AG04449 (cell line): ENCODE results near the gene IGSF9.

Source experiments
- CTCF ChIA-PET: fragments of 350-600 bp; formaldehyde crosslinking; extraction: SDS; loops from one replicate; lab custom pipeline; 2021; ENCODE audit warnings: antibody characterized with exemption; lab: Yijun Ruan, JAX
- POLR2A ChIA-PET: fragments of 400-600, 350-600 bp; formaldehyde crosslinking; extraction: SDS; loops from one replicate; lab custom pipeline; 2020; ENCODE audit warnings: antibody characterized with exemption, inconsistent platforms; lab: Yijun Ruan, JAX
- DNase-seq: peaks from one replicate; pipeline ENCODE4 v3.0.0-alpha.2; 2010; ENCODE audit warnings: low read depth, low spot score
- H3K4me3 ChIP-seq: 2 replicates; pipeline ENCODE4 v1.5.1; 2011; ENCODE audit warnings: low read depth, mild to moderate bottlenecking, control low read depth, low read length
- TF ChIP-seq, protein P1 (sequence below): IDR thresholded peaks from one replicate; pipeline ENCODE4 v1.5.1; 2011; ENCODE audit warnings: mild to moderate bottlenecking, moderate library complexity, low read length, control low read depth, inconsistent platforms; ENCODE audit not compliant: insufficient read depth; ENCODE audit errors: missing control alignments

Gene IGSF9

DNA sequence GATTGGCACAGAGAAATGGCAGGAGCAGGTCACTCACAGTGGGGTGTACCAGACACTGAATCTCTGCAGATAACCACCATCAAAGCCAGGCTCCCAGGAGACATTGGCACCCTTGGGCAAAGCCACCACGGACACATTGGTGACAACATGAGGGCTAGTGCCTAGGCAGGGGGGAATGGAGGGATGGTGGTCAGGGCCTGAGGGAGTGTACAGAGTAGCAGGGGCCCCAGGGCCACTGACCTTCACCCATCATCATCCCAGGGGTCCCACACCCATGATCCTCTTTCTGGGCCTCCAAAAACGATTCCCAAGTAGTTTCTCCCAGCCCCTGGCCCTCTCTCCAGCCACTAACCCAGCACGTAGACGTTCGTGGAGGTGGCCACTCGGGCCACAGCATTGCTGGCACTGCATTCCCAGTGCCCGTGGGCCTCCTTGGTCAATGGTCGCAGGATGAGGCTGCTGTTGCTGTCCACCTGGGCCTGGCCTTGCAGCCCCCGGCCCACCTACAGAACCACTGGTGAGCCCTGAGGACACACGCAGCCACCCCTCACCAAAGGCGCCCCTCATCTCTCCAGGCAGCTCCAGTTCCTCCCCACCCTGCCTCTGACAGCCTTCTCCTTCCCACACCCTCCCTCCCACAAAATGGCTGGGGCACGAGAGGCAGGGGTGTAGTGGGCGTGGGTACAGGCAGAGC lies 14.2 kb downstream of the IGSF9 start:
- CTCF ChIA-PET: interaction anchor here (0.8 to 23.7 kb wide), 4 partner anchors 6 to 262 kb away, joined by 3 to 1031 read pairs (median 135); partner anchors contain the start of genes IGSF9 and SLAMF9
- POLR2A ChIA-PET: no interaction called here
- TF ChIP-seq, protein P1, sequence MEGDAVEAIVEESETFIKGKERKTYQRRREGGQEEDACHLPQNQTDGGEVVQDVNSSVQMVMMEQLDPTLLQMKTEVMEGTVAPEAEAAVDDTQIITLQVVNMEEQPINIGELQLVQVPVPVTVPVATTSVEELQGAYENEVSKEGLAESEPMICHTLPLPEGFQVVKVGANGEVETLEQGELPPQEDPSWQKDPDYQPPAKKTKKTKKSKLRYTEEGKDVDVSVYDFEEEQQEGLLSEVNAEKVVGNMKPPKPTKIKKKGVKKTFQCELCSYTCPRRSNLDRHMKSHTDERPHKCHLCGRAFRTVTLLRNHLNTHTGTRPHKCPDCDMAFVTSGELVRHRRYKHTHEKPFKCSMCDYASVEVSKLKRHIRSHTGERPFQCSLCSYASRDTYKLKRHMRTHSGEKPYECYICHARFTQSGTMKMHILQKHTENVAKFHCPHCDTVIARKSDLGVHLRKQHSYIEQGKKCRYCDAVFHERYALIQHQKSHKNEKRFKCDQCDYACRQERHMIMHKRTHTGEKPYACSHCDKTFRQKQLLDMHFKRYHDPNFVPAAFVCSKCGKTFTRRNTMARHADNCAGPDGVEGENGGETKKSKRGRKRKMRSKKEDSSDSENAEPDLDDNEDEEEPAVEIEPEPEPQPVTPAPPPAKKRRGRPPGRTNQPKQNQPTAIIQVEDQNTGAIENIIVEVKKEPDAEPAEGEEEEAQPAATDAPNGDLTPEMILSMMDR: no peak
- DNase-seq: no peak
- H3K4me3 ChIP-seq: no peak overlapping the region

DNA sequence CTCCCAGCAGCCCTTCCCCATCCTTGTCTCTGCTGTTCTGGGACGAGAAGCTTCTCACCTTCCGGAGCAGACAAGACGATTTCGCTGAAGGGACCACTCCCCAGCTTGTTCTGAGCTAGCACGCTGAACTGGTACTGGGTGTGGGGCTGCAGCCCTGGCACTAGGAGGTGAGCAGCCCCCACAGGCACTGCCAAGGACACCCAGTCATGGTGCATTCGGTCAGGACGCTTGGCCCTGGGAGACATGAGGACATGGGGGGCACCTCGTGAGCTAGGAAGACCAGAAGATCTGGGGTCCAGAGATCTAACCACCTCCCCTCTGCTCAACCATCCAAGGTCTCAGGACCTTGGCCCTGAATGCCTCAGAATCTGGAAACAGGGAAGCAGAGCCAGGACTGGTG lies 14.8 kb downstream of the IGSF9 start:
- DNase-seq: no peak
- CTCF ChIA-PET: interaction anchor here (0.8 to 23.7 kb wide), 6 partner anchors 6 to 263 kb away, joined by 3 to 1031 read pairs (median 4); no protein-coding TSS in a partner anchor
- POLR2A ChIA-PET: no interaction called here
- no peak overlapping the region for H3K4me3 ChIP-seq
- TF ChIP-seq, protein P1: no peak

DNA sequence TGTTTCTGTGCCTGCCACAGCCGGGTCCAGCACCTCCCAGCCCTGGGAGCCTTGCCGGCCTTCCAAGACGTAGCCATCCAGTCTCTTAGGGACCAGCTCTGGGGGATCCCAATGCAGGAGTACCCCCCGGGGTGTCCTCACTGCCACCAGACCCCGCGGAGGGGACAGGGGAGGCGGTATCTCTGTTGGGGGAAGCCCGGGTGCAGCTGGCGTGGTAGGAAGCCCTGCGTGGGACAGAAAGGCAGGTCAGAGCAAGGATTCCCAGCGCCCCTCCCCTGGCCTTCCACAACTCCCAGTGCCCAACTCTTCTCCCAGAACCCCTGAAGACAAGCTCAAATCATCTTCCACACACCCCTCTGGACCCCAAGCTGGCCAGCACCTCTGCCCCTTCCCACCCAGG lies 15.2 kb downstream of the IGSF9 start:
- no peak overlapping the region for H3K4me3 ChIP-seq
- TF ChIP-seq, protein P1: no peak
- no peak for DNase-seq
- POLR2A ChIA-PET: no interaction called here
- CTCF ChIA-PET: interaction anchor here (0.8 to 23.7 kb wide), 6 partner anchors 7 to 263 kb away, joined by 3 to 1031 read pairs (median 4); no protein-coding TSS in a partner anchor

DNA sequence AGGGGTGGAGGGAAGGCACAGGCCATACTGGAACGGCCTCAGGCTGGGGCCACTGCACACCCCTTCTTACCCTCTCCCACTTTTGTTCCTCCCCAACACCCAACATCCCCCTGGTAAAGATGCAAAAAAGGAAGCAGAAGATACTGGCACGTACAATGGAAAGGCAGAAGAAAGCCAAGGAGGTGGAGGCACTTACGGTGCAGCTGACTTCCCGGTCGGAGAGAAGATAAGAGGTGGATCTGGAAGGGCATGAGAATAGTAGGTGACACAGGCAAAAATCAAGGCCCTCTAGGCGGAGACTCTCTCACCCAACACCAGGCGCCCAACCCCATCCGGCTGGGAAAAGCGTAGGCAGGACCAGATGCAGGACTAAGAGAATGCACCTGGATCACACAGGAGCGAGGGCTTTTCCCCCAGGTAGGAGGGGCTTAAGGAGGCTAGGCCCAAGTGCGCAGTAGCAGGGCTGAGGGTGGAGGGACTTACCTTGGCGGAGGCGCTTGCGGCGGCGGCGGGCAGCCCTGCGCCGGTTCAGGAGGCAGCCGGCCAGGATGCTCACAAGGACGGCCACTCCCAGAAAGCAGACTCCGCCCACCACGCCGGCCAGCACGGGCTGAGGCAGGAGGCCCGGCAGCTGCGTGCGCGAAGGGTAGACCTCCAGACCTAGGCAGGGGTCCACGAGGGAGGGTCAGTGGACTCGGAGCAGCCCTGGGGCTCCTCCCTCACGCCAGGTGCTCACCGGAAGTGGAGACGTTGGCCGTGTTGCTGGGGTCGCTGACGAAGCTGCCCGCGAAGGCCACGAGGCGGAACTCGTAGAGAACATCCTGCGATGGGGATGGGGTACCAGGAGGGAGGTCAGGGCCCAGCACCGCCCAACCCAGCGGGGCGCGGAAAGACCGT lies 16.0 kb downstream of the IGSF9 start:
- DNase-seq: no peak
- no peak overlapping the region for H3K4me3 ChIP-seq
- CTCF ChIA-PET: interaction anchor here (1.1 to 23.7 kb wide), 5 partner anchors 8 to 80 kb away, joined by 3 to 1031 read pairs (median 4); no protein-coding TSS in a partner anchor
- POLR2A ChIA-PET: no interaction called here
- TF ChIP-seq, protein P1: no peak

DNA sequence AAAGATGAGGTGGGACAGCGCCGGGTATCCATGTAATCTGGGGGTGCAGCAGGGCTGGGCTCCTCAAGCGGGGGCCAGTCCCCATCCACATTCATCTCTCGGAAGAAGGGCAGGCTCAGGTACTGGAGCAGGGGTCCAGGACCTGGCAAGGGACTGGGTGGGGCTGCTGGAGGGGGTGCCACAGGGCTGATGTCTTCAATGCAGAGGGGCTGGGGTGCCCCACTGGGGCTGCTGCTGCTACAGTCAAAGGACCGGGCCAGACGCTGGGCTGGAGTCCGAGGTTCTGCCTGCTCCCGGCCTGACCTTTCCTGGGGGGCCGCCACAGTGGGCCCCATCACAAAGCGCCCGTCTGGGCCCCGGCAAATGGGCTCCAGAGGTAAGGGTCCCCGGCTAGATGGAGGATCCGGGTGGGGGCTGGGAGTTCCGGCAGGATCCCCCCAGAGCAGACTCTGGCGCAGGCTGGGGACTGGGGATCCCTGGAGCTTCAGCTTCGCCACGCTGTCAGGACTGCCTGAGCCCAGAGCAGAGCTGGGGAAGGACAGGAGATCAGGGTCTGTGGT lies 16.8 kb downstream of the IGSF9 start:
- TF ChIP-seq, protein P1: no peak
- DNase-seq: no peak
- H3K4me3 ChIP-seq: no peak overlapping the region
- CTCF ChIA-PET: interaction anchor here (10.2 to 23.7 kb wide), 2 partner anchors 8 to 81 kb away, joined by 109 to 1031 read pairs; no protein-coding TSS in a partner anchor
- POLR2A ChIA-PET: no interaction called here
